GM19023 (cell line): ENCODE results near the gene SLC7A10.
"Not testable (repeated sequence)": the region's sequence is repeated elsewhere in the genome, so short reads cannot be mapped to it uniquely, and the experiment has no call there.

Source experiments
- ATAC-seq: cut with Tn5 transposase; IDR thresholded peaks from one replicate; pipeline ENCODE4 v1.9.1; 2021; ENCODE audit warnings: mild to moderate bottlenecking, moderate library complexity; ENCODE audit not compliant: unreplicated experiment

Gene SLC7A10

GRCh38 chr19:33219261-33219815, 6.3 kb downstream of the SLC7A10 start:
- no peak for ATAC-seq

GRCh38 chr19:33217881-33218280, 7.8 kb downstream of the SLC7A10 start:
- ATAC-seq: no peak

GRCh38 chr19:33216198-33216830, 9.3 kb downstream of the SLC7A10 start:
- ATAC-seq: no peak

GRCh38 chr19:33215438-33216197, 10.0 kb downstream of the SLC7A10 start:
- no peak for ATAC-seq

- no peak for ATAC-seq
Measured at GRCh38 chr19:33214596-33214995, 11.1 kb downstream of the SLC7A10 start.

GRCh38 chr19:33212436-33213172, 13.0 kb downstream of the SLC7A10 start:
- no peak for ATAC-seq

- ATAC-seq: no peak
Measured at GRCh38 chr19:33211794-33212435, 13.7 kb downstream of the SLC7A10 start.

GRCh38 chr19:33210266-33210940, 15.2 kb downstream of the SLC7A10 start:
- ATAC-seq: no peak

- not testable (repeated sequence) for ATAC-seq
Measured at GRCh38 chr19:33209850-33210230, 15.8 kb downstream of the SLC7A10 start.

- no peak for ATAC-seq
Measured at GRCh38 chr19:33208904-33209849, 16.5 kb downstream of the SLC7A10 start.

GRCh38 chr19:33208371-33208895, 17.2 kb downstream of the SLC7A10 start:
- no peak for ATAC-seq

- no peak for ATAC-seq
Measured at GRCh38 chr19:33207903-33208302, 17.7 kb downstream of the SLC7A10 start.

GRCh38 chr19:33207040-33207620, 18.5 kb downstream of the SLC7A10 start:
- no peak for ATAC-seq

- no peak for ATAC-seq
Measured at GRCh38 chr19:33206261-33207039, 19.2 kb downstream of the SLC7A10 start.

- ATAC-seq: no peak
Measured at GRCh38 chr19:33205531-33206260, 20.0 kb downstream of the SLC7A10 start.

- ATAC-seq: no peak
Measured at GRCh38 chr19:33205110-33205509, 20.5 kb downstream of the SLC7A10 start.
